Hematopoietic multipotent progenitor cell treated with erythropoietin and hydrocortisone succinate and interleukin-3 and kit ligand, for 4 days (in vitro differentiated cells): ENCODE results near the gene TRAPPC2.
A peak's percentile ranks its signal among the peaks of the same experiment; 100 is the strongest.
"Not testable (repeated sequence)": the region's sequence is repeated elsewhere in the genome, so short reads cannot be mapped to it uniquely, and the experiment has no call there.

Source experiments
- DNase-seq: peaks from one replicate; pipeline ENCODE4 v3.0.0-alpha.2; 2015

Gene TRAPPC2

GRCh38 chrX:13697455-13697854 lies 37.0 kb downstream of the TRAPPC2 start:
- DNase-seq, result peak; percentile 22

- DNase-seq, result peak; percentile 12
Observed at GRCh38 chrX:13695601-13696115, 38.8 kb downstream of the TRAPPC2 start.

- DNase-seq, result no peak
Observed at GRCh38 chrX:13694983-13695382, 39.4 kb downstream of the TRAPPC2 start.

- DNase-seq, result no peak
Observed at GRCh38 chrX:13694359-13694758, 40.1 kb downstream of the TRAPPC2 start.

GRCh38 chrX:13693341-13693961 lies 41.0 kb downstream of the TRAPPC2 start:
- no peak for DNase-seq

- peak; percentile 16 for DNase-seq
Observed at GRCh38 chrX:13692771-13693231, 41.6 kb downstream of the TRAPPC2 start.

GRCh38 chrX:13691841-13692371 lies 42.5 kb downstream of the TRAPPC2 start:
- no peak for DNase-seq

- DNase-seq, result peak; percentile 17
Observed at GRCh38 chrX:13690836-13691235, 43.6 kb downstream of the TRAPPC2 start.

GRCh38 chrX:13689741-13690211 lies 44.6 kb downstream of the TRAPPC2 start:
- peak; percentile 70 for DNase-seq

GRCh38 chrX:13688958-13689740 lies 45.3 kb downstream of the TRAPPC2 start, which contains the start of gene RAB9A:
RAB9A (plus strand) TSS chrX:13689128; CDS start chrX:13708747, 19,619 bp downstream.
- peak; percentile 87 for DNase-seq

GRCh38 chrX:13688384-13688957 lies 45.9 kb downstream of the TRAPPC2 start:
- DNase-seq, result peak; percentile 25

GRCh38 chrX:13687203-13687602 lies 47.2 kb downstream of the TRAPPC2 start:
- DNase-seq, result no peak

- DNase-seq, result no peak
Observed at GRCh38 chrX:13685126-13685763, 49.2 kb downstream of the TRAPPC2 start.

- no peak for DNase-seq
Observed at GRCh38 chrX:13684361-13684760, 50.1 kb downstream of the TRAPPC2 start.

- DNase-seq, result no peak
Observed at GRCh38 chrX:13681595-13681994, 52.8 kb downstream of the TRAPPC2 start.

GRCh38 chrX:13679700-13680099 lies 54.7 kb downstream of the TRAPPC2 start:
- not testable (repeated sequence) for DNase-seq

- DNase-seq, result no peak
Observed at GRCh38 chrX:13676885-13677284, 57.5 kb downstream of the TRAPPC2 start.

GRCh38 chrX:13673016-13673415 lies 61.4 kb downstream of the TRAPPC2 start:
- DNase-seq, result no peak

- DNase-seq, result no peak
Observed at GRCh38 chrX:13670197-13670596, 64.2 kb downstream of the TRAPPC2 start.

- not testable (repeated sequence) for DNase-seq
Observed at GRCh38 chrX:13669755-13670154, 64.7 kb downstream of the TRAPPC2 start.

GRCh38 chrX:13669246-13669737 lies 65.1 kb downstream of the TRAPPC2 start:
- DNase-seq, result peak; percentile 81

GRCh38 chrX:13667919-13668318 lies 66.5 kb downstream of the TRAPPC2 start:
- DNase-seq, result no peak
